ENCODE data around the gene CYFIP2. TPM values are rescaled to one million over a fixed set of nuclear protein-coding genes. Genes with fewer than 3 reads are reported as not detected.

Gene CYFIP2
- total and polyA plus RNA-seq, 2 of the 8 experiments (the other 6 are each of a cell fraction or from before 2014, with no cell fraction given) = 45.1 to 80.6 TPM

DNA sequence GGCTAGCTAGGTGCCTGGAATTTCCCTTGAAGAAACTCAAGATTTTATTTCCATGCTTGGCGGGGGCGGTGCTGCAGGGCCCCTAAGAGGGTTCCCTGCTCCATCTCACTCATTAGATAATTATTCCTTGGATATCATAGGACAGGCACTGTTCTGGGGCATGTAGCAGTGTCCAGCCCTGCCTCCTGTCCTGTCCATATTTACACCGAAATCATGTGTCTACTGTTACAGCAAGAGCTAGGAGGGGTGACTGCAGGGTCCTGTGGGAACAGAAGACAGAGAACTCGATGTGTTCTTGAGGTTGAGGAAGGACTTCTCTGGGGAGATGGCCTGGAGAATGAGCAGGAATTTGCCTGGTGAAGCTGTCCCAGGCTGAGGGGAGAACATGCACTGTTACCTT is 96.6 kb downstream of the CYFIP2 start (continued):
- no peak for TF ChIP-seq SUZ12 (IDR thresholded peaks at IDR 0.05; ENCODE audit: low read length)
- no peak for TF ChIP-seq CHD1 (IDR thresholded peaks at IDR 0.05; ENCODE audit: low read depth, low read length)
- TF ChIP-seq, protein P1, sequence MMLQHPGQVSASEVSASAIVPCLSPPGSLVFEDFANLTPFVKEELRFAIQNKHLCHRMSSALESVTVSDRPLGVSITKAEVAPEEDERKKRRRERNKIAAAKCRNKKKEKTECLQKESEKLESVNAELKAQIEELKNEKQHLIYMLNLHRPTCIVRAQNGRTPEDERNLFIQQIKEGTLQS (IDR thresholded peaks at IDR 0.05; ENCODE audit: insufficient read depth, low read depth, low read length) = no peak
- no peak for TF ChIP-seq TBP (IDR thresholded peaks at IDR 0.05; ENCODE audit: low read depth, low read length)
- no peak for TF ChIP-seq SIRT6 (IDR thresholded peaks at IDR 0.05; ENCODE audit: low read length)

Measured in H1 (cell line).